Tibial artery (tissue), 4 donors: ENCODE measurements around the gene ADARB2.

Experiments
- DNase-seq, 2 donors: peaks; one replicate each; pipeline ENCODE4 v3.0.0-alpha.2; 2019
- H3K27ac ChIP-seq, 2 donors: fragments of 200-600 bp; sonication (generic) in 1 of 2; 1 replicate in 1 of 2; 2 replicates in 1 of 2; pipeline ENCODE4 v1.5.1; 2018 to 2019; ENCODE audit warnings: mild to moderate bottlenecking in 1 of 2
- H3K27me3 ChIP-seq, 2 donors: fragments of 200-600 bp; sonication (generic) in 1 of 2; one replicate each; pipeline versions ENCODE4 v1.5.1 to v1.6.0; 2016 to 2019
- H3K36me3 ChIP-seq, 3 donors: fragments of 200-600 bp; sonication (generic) in 2 of 3; one replicate each; pipeline ENCODE4 v1.5.1; 2016 to 2019; ENCODE audit warnings: mild to moderate bottlenecking in 2 of 3
- H3K4me1 ChIP-seq, 4 donors: fragments of 200-600 bp; sonication (generic) in 2 of 4; 1 replicate in 3 of 4; 2 replicates in 1 of 4; pipeline ENCODE4 v1.5.1; 2016 to 2019
- H3K4me3 ChIP-seq, 2 donors: fragments of 200-600 bp; sonication (generic) in 1 of 2; 1 replicate in 1 of 2; 2 replicates in 1 of 2; pipeline ENCODE4 v1.5.1; 2018 to 2019; ENCODE audit warnings: mild to moderate bottlenecking in 2 of 2
- H3K9me3 ChIP-seq, 3 donors: fragments of 200-600 bp; sonication (generic) in 1 of 3; one replicate each; pipeline ENCODE4 v1.5.1; 2016 to 2019
- CTCF ChIP-seq, 2 experiments: fragments of 200-600 bp in 1 of 2; fragments of 450-650 bp in 1 of 2; IDR thresholded peaks; one replicate each; pipeline ENCODE4 v1.5.1; 2017 to 2019; ENCODE audit warnings: antibody characterized with exemption in 2 of 2, mild to moderate bottlenecking in 1 of 2, moderate library complexity in 1 of 2
- intact Hi-C: fragments of 100-400 bp; cut with DNase I; formaldehyde crosslinking; loops from one replicate; pipeline ENCODE4 v1.15.0; 2023; ENCODE audit warnings: low total_unique reads

ADARB2 gene

GRCh38 chr10:1731592-1731991, 5.7 kb downstream of the ADARB2 start:
- intact Hi-C loops, result no loop called here
- H3K27me3 ChIP-seq, result peaks cover 0 to 30% of the 10 kb centered on the region in 2 donors
- no peak for TF ChIP-seq CTCF (IDR thresholded peaks at IDR 0.05)
- H3K27ac ChIP-seq, result no peak overlapping the region
- no peak for DNase-seq
- H3K36me3 ChIP-seq, result no peaks in the 10 kb centered on the region
- H3K4me1 ChIP-seq, result peaks cover 0 to 7% (median under 1%) of the 10 kb centered on the region in 4 donors
- H3K4me3 ChIP-seq, result no peak overlapping the region
- no peaks in the 10 kb centered on the region for H3K9me3 ChIP-seq

GRCh38 chr10:1729751-1730150, 7.6 kb downstream of the ADARB2 start:
- no peak for TF ChIP-seq CTCF (IDR thresholded peaks at IDR 0.05)

GRCh38 chr10:1726861-1727260, 10.5 kb downstream of the ADARB2 start:
- H3K27ac ChIP-seq, result no peak overlapping the region
- DNase-seq, result no peak
- no peaks in the 10 kb centered on the region for H3K36me3 ChIP-seq
- intact Hi-C loops, result no loop called here
- H3K4me3 ChIP-seq, result no peak overlapping the region
- no peak for TF ChIP-seq CTCF (IDR thresholded peaks at IDR 0.05)
- no peaks in the 10 kb centered on the region for H3K9me3 ChIP-seq
- H3K4me1 ChIP-seq, result no peaks in the 10 kb centered on the region
- peaks cover 0 to 3% of the 10 kb centered on the region in 2 donors for H3K27me3 ChIP-seq

More at GRCh38 chr10:1729751-1730150, 7.6 kb downstream of the ADARB2 start:
- Histone ChIP-seq H3K4me3 (no peak overlapping the region), H3K27me3 (peaks cover 0 to 14% of the 10 kb centered on the region in 2 donors), H3K36me3 (no peaks in the 10 kb centered on the region), H3K4me1 (no peaks in the 10 kb centered on the region), H3K9me3 (no peaks in the 10 kb centered on the region), H3K27ac (no peak overlapping the region)
- intact Hi-C loops, result no loop called here
- DNase-seq, result no peak

- Histone ChIP-seq H3K27ac (no peak overlapping the region), H3K4me1 (no peaks in the 10 kb centered on the region), H3K9me3 (no peaks in the 10 kb centered on the region), H3K27me3 (no peaks in the 10 kb centered on the region), H3K36me3 (no peaks in the 10 kb centered on the region), H3K4me3 (no peak overlapping the region)
- intact Hi-C loops, result no loop called here
- DNase-seq, result no peak
- no peak for TF ChIP-seq CTCF (IDR thresholded peaks at IDR 0.05)
Observed at GRCh38 chr10:1724921-1725488, 12.3 kb downstream of the ADARB2 start.

- DNase-seq, result no peak
- intact Hi-C loops, result no loop called here
- no peaks in the 10 kb centered on the region for H3K9me3 ChIP-seq
- TF ChIP-seq CTCF (IDR thresholded peaks at IDR 0.05), result no peak
- peaks cover 0 to 15% of the 10 kb centered on the region in 2 donors for H3K27me3 ChIP-seq
- H3K4me3 ChIP-seq, result no peak overlapping the region
- no peak overlapping the region for H3K27ac ChIP-seq
- H3K36me3 ChIP-seq, result no peaks in the 10 kb centered on the region
- H3K4me1 ChIP-seq, result no peaks in the 10 kb centered on the region
Observed at GRCh38 chr10:1716839-1717238, 20.5 kb downstream of the ADARB2 start.

GRCh38 chr10:1715821-1716220, 21.5 kb downstream of the ADARB2 start:
- H3K4me1 ChIP-seq, result no peaks in the 10 kb centered on the region
- intact Hi-C loops, result no loop called here
- no peak overlapping the region for H3K27ac ChIP-seq
- TF ChIP-seq CTCF (IDR thresholded peaks at IDR 0.05), result no peak
- peaks cover 0 to 20% of the 10 kb centered on the region in 2 donors for H3K27me3 ChIP-seq
- H3K9me3 ChIP-seq, result no peaks in the 10 kb centered on the region
- H3K36me3 ChIP-seq, result no peaks in the 10 kb centered on the region
- H3K4me3 ChIP-seq, result no peak overlapping the region
- DNase-seq, result no peak
